Heart left ventricle (tissue), 16 donors: ENCODE results near the gene EMILIN2. TPM values are rescaled to one million over a fixed set of nuclear protein-coding genes. Genes with fewer than 3 reads are reported as not detected.
A peak's percentile ranks its signal among the peaks of the same experiment; 100 is the strongest.

Experiments used
- ATAC-seq, 4 donors: fragments of 200-7000 bp; cut with Tn5 transposase; one replicate each; pipeline ENCODE4 v1.9.1; 2020 to 2022; ENCODE audit warnings: moderate library complexity in 4 of 4, mild to moderate bottlenecking in 3 of 4, moderate number of reproducible peaks in 1 of 4
- DNase-seq, 5 donors: peaks; one replicate each; pipeline ENCODE4 v3.0.0-alpha.2; 2020
- H3K27ac ChIP-seq, 12 donors: fragments of 200-600 bp; sonication (generic) in 4 of 12; one replicate each; pipeline versions ENCODE4 v1.5.0 to v1.8.0; 2016 to 2022; ENCODE audit warnings: mild to moderate bottlenecking in 2 of 12
- H3K27me3 ChIP-seq, 9 donors: fragments of 200-600 bp; sonication (generic) in 2 of 9; one replicate each; pipeline versions ENCODE4 v1.5.1 to v1.8.0; 2016 to 2022; ENCODE audit warnings: mild to moderate bottlenecking in 3 of 9
- H3K36me3 ChIP-seq, 9 donors: fragments of 200-600 bp; sonication (generic) in 2 of 9; one replicate each; pipeline versions ENCODE4 v1.5.0 to v1.8.0; 2018 to 2022; ENCODE audit warnings: mild to moderate bottlenecking in 2 of 9
- H3K4me1 ChIP-seq, 12 donors: fragments of 200-600 bp; sonication (generic) in 4 of 12; one replicate each; pipeline versions ENCODE4 v1.5.0 to v1.8.0; 2016 to 2022; ENCODE audit warnings: mild to moderate bottlenecking in 3 of 12
- H3K4me3 ChIP-seq, 12 donors: fragments of 200-600 bp; sonication (generic) in 4 of 12; one replicate each; pipeline versions ENCODE4 v1.5.0 to v1.8.0; 2017 to 2022; ENCODE audit warnings: mild to moderate bottlenecking in 9 of 12, moderate library complexity in 4 of 12
- H3K9me3 ChIP-seq, 12 donors: fragments of 200-600 bp; sonication (generic) in 4 of 12; one replicate each; pipeline versions ENCODE4 v1.5.0 to v1.8.0; 2016 to 2022; ENCODE audit warnings: mild to moderate bottlenecking in 1 of 12
- CTCF ChIP-seq, 12 donors: fragments of 200-600 bp; sonication (generic) in 4 of 12; IDR thresholded peaks; one replicate each; pipeline versions ENCODE4 v1.5.0 to v1.8.0; 2018 to 2022; ENCODE audit warnings: antibody characterized with exemption in 12 of 12, mild to moderate bottlenecking in 5 of 12
- POLR2A ChIP-seq, 2 donors: fragments of 450-650 bp; IDR thresholded peaks; one replicate each; pipeline ENCODE4 v1.6.1; 2017; ENCODE audit warnings: antibody characterized with exemption in 2 of 2, mild to moderate bottlenecking in 2 of 2, moderate library complexity in 2 of 2
- WGBS, 4 donors: extraction: QIAGEN DNeasy Blood & Tissue Kit in 2 of 4; methylation state at CpG; one replicate each; pipeline versions ENCODE4 v1.1.5 to v1.1.7; 2013 to 2018; 5-methylcytosine and 5-hydroxymethylcytosine counted together
- intact Hi-C, 10 donors: fragments of 100-400 bp; cut with DNase I; formaldehyde crosslinking; loops; one replicate each; pipeline versions ENCODE4 v1.11.1 to v1.14.2; 2022
- polyA plus RNA-seq, 2 donors: library from polyadenylated mRNA; stranded (reverse); fragments of 200-250 nt; gene quantifications; one replicate each; pipeline ENCODE4 v1.2.3, GENCODE V29; 2013
- total RNA-seq, 9 donors: library from RNA; depleted of rRNA in 2 of 9; stranded (reverse); fragments of >200 nt in 2 of 9; fragmentation: NEBNext Ultra II Directional in 3 of 9; extraction: Animal tissue kit (Norgen Biotek cat#: 25700) in 3 of 9; gene quantifications; one replicate each; pipeline versions ENCODE4 v1.1.0 to v1.2.4, GENCODE V29; 2016 to 2023
- donor health status: ischemic (EF 13 %, LVEDD 7.1; RV severe dilation, severe dysfunction).
- donor health status: healthy with polysubstance abuse.
- donor health status: DM: no; HTN: yes; CAD: no.
- donor health status: DM: no; HTN: no; CAD: no.
- donor health status: ischemic (EF 25% LVEDD 6.9; RV normal size, moderate dysfunction).
- donor health status: ischemic (EF 25% LVEDD 5.7; RV mildly dilated, moderate dysfunction).
- donor health status: healthy.
- donor health status: DM: yes; HTN: yes; CAD: no.
- donor health status: ischemic (EF 35%, LVEDD 5.7; RV mildly dilated, moderate dysfunction).
- donor health status: nonischemic (EF 11% LVEDD 7.7; RV severe dilation, severe dysfunction).
- donor health status: DM: yes; HTN: yes; CAD: no.
- donor health status: PGD.
- donor health status: ischemic (EF 29% LVEDD 5.4; RV normal size, mild dysfunction).
- donor health status: nonischemic (EF 23%, LVEDD 6.1; RV moderate dilation, normal function).

The EMILIN2 gene
- total and polyA plus RNA-seq, 11 donors = 14.4 to 71.3 (median 22.6) TPM

GRCh38 chr18:2920546-2921343, 73.9 kb downstream of the EMILIN2 start:
- 91 to 96% (median 94%) methylated on average over 16 of the region's 16 CpGs for WGBS, 4 donors
- Histone ChIP-seq H3K36me3 (peaks cover 0 to 100% (median 79%) of the 10 kb centered on the region in 9 donors), H3K9me3 (no peaks in the 10 kb centered on the region), H3K4me1 (peaks cover 0 to 15% (median 0%) of the 10 kb centered on the region in 12 donors), H3K4me3 (no peak overlapping the region), H3K27me3 (no peaks in the 10 kb centered on the region), H3K27ac (no peak overlapping the region)
- TF ChIP-seq POLR2A (IDR thresholded peaks at IDR 0.05) (no peak), CTCF (IDR thresholded peaks at IDR 0.05) (no peak)
- DNase-seq (no peak), ATAC-seq (no peak)
- intact Hi-C loops = no loop called here

GRCh38 chr18:2921778-2922177, 75.0 kb downstream of the EMILIN2 start:
- TF ChIP-seq POLR2A (IDR thresholded peaks at IDR 0.05) (no peak), CTCF (IDR thresholded peaks at IDR 0.05) (no peak)
- no peak for DNase-seq
- H3K9me3 ChIP-seq = no peaks in the 10 kb centered on the region
- peaks cover 4 to 100% (median 79%) of the 10 kb centered on the region in 9 donors for H3K36me3 ChIP-seq
- H3K4me3 ChIP-seq = no peak overlapping the region
- H3K27ac ChIP-seq = no peak overlapping the region
- intact Hi-C loops = no loop called here
- 95 to 97% (median 96%) methylated on average over 13 to 14 of the region's 14 CpGs for WGBS, 4 donors
- H3K4me1 ChIP-seq = peaks cover 0 to 10% (median 0%) of the 10 kb centered on the region in 12 donors
- ATAC-seq = no peak
- H3K27me3 ChIP-seq = no peaks in the 10 kb centered on the region

GRCh38 chr18:2923464-2923863, 76.7 kb downstream of the EMILIN2 start:
- H3K4me1 ChIP-seq = no peaks in the 10 kb centered on the region
- DNase-seq (no peak), ATAC-seq (no peak)
- peaks cover 4 to 100% (median 81%) of the 10 kb centered on the region in 9 donors for H3K36me3 ChIP-seq
- 91 to 93% (median 92%) methylated on average over 6 of the region's 6 CpGs for WGBS, 4 donors
- no peaks in the 10 kb centered on the region for H3K27me3 ChIP-seq
- H3K9me3 ChIP-seq = no peaks in the 10 kb centered on the region
- intact Hi-C loops = no loop called here
- no peak overlapping the region for H3K4me3 ChIP-seq
- H3K27ac ChIP-seq = no peak overlapping the region
- TF ChIP-seq CTCF (IDR thresholded peaks at IDR 0.05) (no peak), POLR2A (IDR thresholded peaks at IDR 0.05) (no peak)

- ATAC-seq (peak in 1 of 4 donors; percentile 22), DNase-seq (no peak)
- no peaks in the 10 kb centered on the region for H3K27me3 ChIP-seq
- WGBS, 4 donors = 90 to 97% (median 94%) methylated on average over 12 of the region's 12 CpGs
- intact Hi-C loops = no loop called here
- no peaks in the 10 kb centered on the region for H3K4me1 ChIP-seq
- no peak overlapping the region for H3K4me3 ChIP-seq
- no peak overlapping the region for H3K27ac ChIP-seq
- H3K36me3 ChIP-seq = peaks cover 4 to 100% (median 81%) of the 10 kb centered on the region in 9 donors
- no peaks in the 10 kb centered on the region for H3K9me3 ChIP-seq
- TF ChIP-seq POLR2A (IDR thresholded peaks at IDR 0.05) = no peak
- no peak for TF ChIP-seq CTCF (IDR thresholded peaks at IDR 0.05)
Measured at GRCh38 chr18:2924920-2925319, 78.1 kb downstream of the EMILIN2 start.
